Keratinocyte (primary cell): Measurements from ENCODE around the gene CYP27B1. TPM values are rescaled to one million over a fixed set of nuclear protein-coding genes. Genes with fewer than 3 reads are reported as not detected.

Source experiments
- DNase-seq: peaks from one replicate; pipeline ENCODE4 v3.0.0-alpha.2; 2011; ENCODE audit warnings: low read depth, missing footprints, low spot score
- FAIRE-seq: peaks from 2 replicates; lab custom pipeline; 2011; peaks lifted over from hg19 to GRCh38; lab: Jason Lieb, UNC
- H2AFZ ChIP-seq: 2 replicates; pipeline ENCODE4 v1.6.0; 2012; ENCODE audit warnings: low read length, control low read depth, inconsistent platforms; ENCODE audit not compliant: control insufficient read depth
- H3K27ac ChIP-seq: 2 replicates; pipeline ENCODE4 v1.5.1; 2011; ENCODE audit warnings: low read length; ENCODE audit not compliant: control insufficient read depth, insufficient read depth
- H3K27me3 ChIP-seq: 3 replicates; pipeline ENCODE4 v1.6.0; 2011; ENCODE audit warnings: low read length; ENCODE audit not compliant: control insufficient read depth, insufficient read depth; ENCODE audit errors: extremely low read depth
- H3K36me3 ChIP-seq, 2 experiments: 2 replicates in 1 of 2; 3 replicates in 1 of 2; pipeline ENCODE4 v1.5.1; 2011; ENCODE audit warnings: low read length in 2 of 2, mild to moderate bottlenecking in 1 of 2; ENCODE audit not compliant: control insufficient read depth in 2 of 2, insufficient read depth in 2 of 2; ENCODE audit errors: extremely low read depth in 1 of 2
- H3K4me1 ChIP-seq: 3 replicates; pipeline ENCODE4 v1.5.1; 2011; ENCODE audit warnings: low read length; ENCODE audit not compliant: control insufficient read depth, insufficient read depth; ENCODE audit errors: extremely low read depth
- H3K4me2 ChIP-seq: 3 replicates; pipeline ENCODE4 v1.6.0; 2011; ENCODE audit warnings: low read depth, low read length; ENCODE audit not compliant: control insufficient read depth, insufficient read depth; ENCODE audit errors: extremely low read depth
- H3K4me3 ChIP-seq, 3 experiments: fragments of 200-600 bp in 1 of 3; sonication (generic) in 1 of 3; 2 replicates in 2 of 3; 3 replicates in 1 of 3; pipeline ENCODE4 v1.5.1; 2011 to 2016; ENCODE audit warnings: low read length in 3 of 3, mild to moderate bottlenecking in 3 of 3, control low read depth in 2 of 3, inconsistent platforms in 1 of 3, low read depth in 1 of 3, mixed read lengths in 1 of 3, mixed run types in 1 of 3, moderate library complexity in 1 of 3; ENCODE audit not compliant: control insufficient read depth in 2 of 3, insufficient read depth in 2 of 3; ENCODE audit errors: extremely low read depth in 1 of 3
- H3K79me2 ChIP-seq: 2 replicates; pipeline ENCODE4 v1.6.0; 2012; ENCODE audit warnings: low read length; ENCODE audit not compliant: control insufficient read depth, insufficient read depth
- H3K9ac ChIP-seq: 3 replicates; pipeline ENCODE4 v1.6.0; 2011; ENCODE audit warnings: low read length; ENCODE audit not compliant: control insufficient read depth, insufficient read depth; ENCODE audit errors: extremely low read depth
- H3K9me1 ChIP-seq: 3 replicates; pipeline ENCODE4 v1.6.0; 2011; ENCODE audit warnings: low read length; ENCODE audit not compliant: control insufficient read depth, insufficient read depth; ENCODE audit errors: extremely low read depth
- H3K9me3 ChIP-seq: 2 replicates; pipeline ENCODE4 v1.5.1; 2012; ENCODE audit warnings: low read depth, low read length; ENCODE audit not compliant: control insufficient read depth
- H4K20me1 ChIP-seq: 3 replicates; pipeline ENCODE4 v1.6.0; 2011; ENCODE audit warnings: low read length; ENCODE audit not compliant: control insufficient read depth, insufficient read depth; ENCODE audit errors: extremely low read depth
- EZH2 ChIP-seq: IDR thresholded peaks from one replicate; pipeline ENCODE4 v1.6.1; 2012; ENCODE audit warnings: inconsistent platforms, mild to moderate bottlenecking, low read length, moderate library complexity
- dilution Hi-C: fragments of 300-500 bp; cut with MboI; formaldehyde crosslinking; loops from one replicate; pipeline ENCODE4 v1.7.0; 2020; ENCODE audit warnings: low sequenced_read_pairs; ENCODE audit not compliant: extremely low pct_ligation_motif_present
- polyA plus RNA-seq, 5 experiments: library from polyadenylated mRNA; depleted of rRNA in 3 of 5; stranded (reverse) in 3 of 5; stranded (forward) in 1 of 5; unstranded in 1 of 5; fragments of >200 nt; gene quantifications; 1 replicate in 1 of 5; 2 replicates in 3 of 5; 3 replicates in 1 of 5; pipeline versions ENCODE4 v1.2.1 to v1.2.3, GENCODE V29; 2011 to 2012; ENCODE audit warnings: missing spikeins in 2 of 5, low read depth in 1 of 5, low replicate concordance in 1 of 5
- TF ChIP-seq, protein P1 (sequence below), 3 experiments: IDR thresholded peaks in 1 of 3; conservative IDR thresholded peaks in 1 of 3; optimal IDR thresholded peaks in 1 of 3; 2 replicates in 2 of 3; 3 replicates in 1 of 3; pipeline versions ENCODE3 to v1.5.1; 2011; ENCODE audit warnings: low read length in 3 of 3, mild to moderate bottlenecking in 3 of 3, moderate library complexity in 2 of 3, control low read depth in 1 of 3, inconsistent platforms in 1 of 3; ENCODE audit not compliant: insufficient read depth in 2 of 3; ENCODE audit errors: extremely low read depth in 1 of 3

CYP27B1 gene
- polyA plus RNA-seq, 1 donor (not counting 4 experiments of a cell fraction or from before 2014, with no cell fraction given), result 33.6 TPM

DNA sequence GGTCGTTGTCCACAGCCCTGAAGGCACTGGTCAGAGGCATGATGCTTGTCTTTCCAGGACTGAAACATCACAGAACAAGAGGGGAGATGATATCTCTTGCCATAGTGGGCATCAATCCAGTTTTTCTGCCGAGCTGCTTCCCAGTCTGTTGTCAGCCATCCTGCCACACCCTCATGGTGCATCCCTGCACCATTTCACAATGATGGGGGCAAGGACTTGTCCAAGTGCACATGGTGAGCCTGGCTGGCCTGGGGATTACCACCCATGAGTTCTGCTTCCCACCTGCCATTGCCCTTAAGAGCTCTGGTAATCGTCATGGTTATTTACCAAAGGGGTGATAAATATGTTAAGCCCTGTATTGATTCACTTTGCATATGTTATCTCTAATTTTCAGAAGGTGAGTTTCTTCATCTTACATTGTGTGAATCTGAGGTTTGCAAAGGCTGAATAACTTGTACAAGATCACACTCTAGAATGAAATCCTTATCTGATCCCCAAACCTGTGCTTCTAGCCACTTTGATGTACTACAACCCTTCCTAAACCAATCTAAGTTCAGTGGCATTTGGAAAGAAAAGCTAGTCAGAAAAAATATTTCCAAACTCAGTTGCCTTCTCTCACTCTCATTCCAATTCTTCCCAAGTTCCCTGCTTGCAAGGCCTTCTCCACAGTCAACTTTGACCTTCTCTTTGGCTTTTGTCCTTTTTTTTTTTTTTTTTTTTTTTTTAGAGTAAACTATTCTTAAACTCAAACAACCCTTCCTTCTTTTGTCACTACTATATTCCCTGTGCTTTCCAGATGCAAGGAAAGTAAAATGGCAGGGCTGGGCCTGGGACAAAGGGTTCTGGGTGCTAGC, 49.4 kb upstream of the CYP27B1 start:
- FAIRE-seq, result no peak
- H4K20me1 ChIP-seq, result no peaks in the 10 kb centered on the region

DNA sequence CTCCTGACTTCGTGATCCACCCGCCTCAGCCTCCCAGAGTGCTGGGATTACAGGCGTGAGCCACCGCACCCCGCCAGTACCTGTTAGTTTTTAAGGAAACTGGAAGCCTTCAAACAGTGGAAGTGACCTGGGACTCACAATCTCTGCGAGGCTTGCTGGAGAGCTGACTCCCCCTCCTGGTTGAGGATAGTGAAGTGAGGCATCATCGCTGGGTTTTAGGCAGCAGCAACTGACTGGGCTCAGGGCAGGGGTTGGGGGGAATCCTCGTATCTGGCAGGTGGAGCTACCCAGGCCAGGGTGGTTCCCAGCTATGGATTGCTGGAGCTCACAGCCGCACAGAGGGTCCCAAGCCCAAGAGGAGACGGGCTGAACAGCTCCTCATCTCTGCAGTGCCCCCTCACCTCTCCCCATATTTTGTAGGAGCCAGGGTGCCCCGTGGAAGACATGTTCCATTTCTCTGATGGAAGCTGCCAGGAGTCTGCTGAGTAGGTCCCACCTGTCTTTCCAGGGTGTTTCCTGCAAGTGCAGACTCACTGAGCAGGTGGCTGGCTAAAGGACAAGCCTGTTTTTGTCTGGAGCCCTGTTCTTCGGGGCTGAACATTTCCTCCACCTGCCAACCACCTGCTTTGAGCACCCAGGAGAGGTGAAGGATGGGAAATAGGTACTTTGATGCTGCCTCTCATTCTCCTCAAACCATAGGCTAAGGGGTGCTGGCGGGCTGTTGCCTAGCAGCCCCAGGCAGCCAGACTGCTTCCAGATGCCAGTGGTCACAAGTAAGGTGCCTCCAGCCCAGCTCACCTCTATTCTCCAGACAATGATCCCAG, 48.5 kb upstream of the CYP27B1 start:
- Histone ChIP-seq H3K9me1 (no peaks in the 10 kb centered on the region), H3K9ac (no peak overlapping the region), H3K9me3 (no peaks in the 10 kb centered on the region), H3K4me1 (peaks cover 5% of the 10 kb centered on the region), H3K27me3 (no peaks in the 10 kb centered on the region), H3K36me3 (peaks cover 5 to 11% of the 10 kb centered on the region in 2 experiments), H3K27ac (no peak overlapping the region), H4K20me1 (no peaks in the 10 kb centered on the region), H2AFZ (no peak overlapping the region), H3K79me2 (no peaks in the 10 kb centered on the region), H3K4me2 (no peak overlapping the region), H3K4me3 (no peak overlapping the region)
- no peak for FAIRE-seq
- TF ChIP-seq, protein P1, sequence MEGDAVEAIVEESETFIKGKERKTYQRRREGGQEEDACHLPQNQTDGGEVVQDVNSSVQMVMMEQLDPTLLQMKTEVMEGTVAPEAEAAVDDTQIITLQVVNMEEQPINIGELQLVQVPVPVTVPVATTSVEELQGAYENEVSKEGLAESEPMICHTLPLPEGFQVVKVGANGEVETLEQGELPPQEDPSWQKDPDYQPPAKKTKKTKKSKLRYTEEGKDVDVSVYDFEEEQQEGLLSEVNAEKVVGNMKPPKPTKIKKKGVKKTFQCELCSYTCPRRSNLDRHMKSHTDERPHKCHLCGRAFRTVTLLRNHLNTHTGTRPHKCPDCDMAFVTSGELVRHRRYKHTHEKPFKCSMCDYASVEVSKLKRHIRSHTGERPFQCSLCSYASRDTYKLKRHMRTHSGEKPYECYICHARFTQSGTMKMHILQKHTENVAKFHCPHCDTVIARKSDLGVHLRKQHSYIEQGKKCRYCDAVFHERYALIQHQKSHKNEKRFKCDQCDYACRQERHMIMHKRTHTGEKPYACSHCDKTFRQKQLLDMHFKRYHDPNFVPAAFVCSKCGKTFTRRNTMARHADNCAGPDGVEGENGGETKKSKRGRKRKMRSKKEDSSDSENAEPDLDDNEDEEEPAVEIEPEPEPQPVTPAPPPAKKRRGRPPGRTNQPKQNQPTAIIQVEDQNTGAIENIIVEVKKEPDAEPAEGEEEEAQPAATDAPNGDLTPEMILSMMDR (optimal IDR thresholded peaks at IDR 0.05 in 1 of 3, IDR thresholded peaks at IDR 0.05 in 1 of 3, conservative IDR thresholded peaks at IDR 0.05 in 1 of 3; ENCODE audit: extremely low read depth in 1 of 3, insufficient read depth in 2 of 3, low read length in 3 of 3), result peak in 1 of 3 experiments; percentile 41
- no peak for TF ChIP-seq EZH2
- dilution Hi-C loops, result no loop called here
- DNase-seq, result no peak

More for the DNA sequence above, 49.4 kb upstream of the CYP27B1 start:
- TF ChIP-seq, protein P1 (optimal IDR thresholded peaks at IDR 0.05 in 1 of 3, IDR thresholded peaks at IDR 0.05 in 1 of 3, conservative IDR thresholded peaks at IDR 0.05 in 1 of 3; ENCODE audit: extremely low read depth in 1 of 3, insufficient read depth in 2 of 3, low read length in 3 of 3), result no peak
- TF ChIP-seq EZH2, result no peak
- no peak overlapping the region for H3K27ac ChIP-seq
- no peak overlapping the region for H3K4me3 ChIP-seq
- peaks cover 5 to 10% of the 10 kb centered on the region in 2 experiments for H3K36me3 ChIP-seq
- no peaks in the 10 kb centered on the region for H3K4me1 ChIP-seq
- no peaks in the 10 kb centered on the region for H3K27me3 ChIP-seq
- H3K79me2 ChIP-seq, result no peaks in the 10 kb centered on the region
- H2AFZ ChIP-seq, result no peak overlapping the region
- no peaks in the 10 kb centered on the region for H3K9me3 ChIP-seq
- no peak for DNase-seq
- dilution Hi-C loops, result no loop called here
- H3K9me1 ChIP-seq, result no peaks in the 10 kb centered on the region
- H3K4me2 ChIP-seq, result no peak overlapping the region
- no peak overlapping the region for H3K9ac ChIP-seq
